Measurements from ENCODE around the gene RNASE7.

Gene RNASE7

DNA sequence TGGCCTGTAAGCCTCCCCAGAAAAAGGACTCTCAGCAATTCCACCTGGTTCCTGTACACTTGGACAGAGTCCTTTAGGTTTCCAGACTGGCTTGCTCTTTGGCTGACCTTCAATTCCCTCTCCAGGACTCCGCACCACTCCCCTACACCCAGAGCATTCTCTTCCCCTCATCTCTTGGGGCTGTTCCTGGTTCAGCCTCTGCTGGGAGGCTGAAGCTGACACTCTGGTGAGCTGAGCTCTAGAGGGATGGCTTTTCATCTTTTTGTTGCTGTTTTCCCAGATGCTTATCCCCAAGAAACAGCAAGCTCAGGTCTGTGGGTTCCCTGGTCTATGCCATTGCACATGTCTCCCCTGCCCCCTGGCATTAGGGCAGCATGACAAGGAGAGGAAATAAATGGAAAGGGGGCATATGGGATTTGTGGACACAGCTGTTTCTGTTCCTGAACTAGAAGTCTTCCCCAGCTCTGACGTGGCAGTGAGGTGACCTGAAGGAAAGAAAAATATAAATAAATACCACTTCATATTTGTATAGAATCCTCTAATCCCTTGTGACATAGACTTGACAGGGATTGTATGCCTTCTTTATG, 1.3 kb downstream of the RNASE7 start:
- DNase-seq (ENCODE audit: low read depth): no peak

- no peak for DNase-seq (ENCODE audit: low read depth)
These were observed 1.9 kb downstream of the RNASE7 start for GRCh38 chr14:21043974-21044618.

- no peak for DNase-seq (ENCODE audit: low read depth)
These were observed 5.2 kb downstream of the RNASE7 start for GRCh38 chr14:21047378-21047781.

DNA sequence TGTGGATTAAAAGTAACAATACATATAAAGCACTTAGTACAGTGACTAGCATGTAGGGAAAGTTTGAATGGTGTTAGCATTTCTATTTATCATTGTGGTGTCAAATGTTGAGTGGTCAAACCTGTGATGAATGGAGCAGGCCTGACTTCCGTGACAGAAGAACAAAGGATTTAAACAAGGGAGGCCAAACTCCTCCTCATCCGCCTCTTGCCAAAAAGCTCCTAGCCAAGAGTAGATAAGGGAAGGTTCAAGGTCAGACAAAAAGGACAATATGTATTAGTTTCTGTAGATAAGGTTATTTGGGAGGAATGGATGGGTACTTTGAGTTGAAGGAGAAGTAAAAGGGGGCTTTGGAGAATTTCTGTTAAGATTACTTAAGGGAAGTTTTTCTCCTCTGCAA, 6.5 kb downstream of the RNASE7 start:
- DNase-seq (ENCODE audit: low read depth): no peak

GRCh38 chr14:21049271-21049673, 7.1 kb downstream of the RNASE7 start:
- DNase-seq (ENCODE audit: low read depth): no peak

GRCh38 chr14:21050597-21050996, 8.4 kb downstream of the RNASE7 start:
- DNase-seq (ENCODE audit: low read depth): no peak

GRCh38 chr14:21053184-21054122, 11.3 kb downstream of the RNASE7 start:
- no peak for DNase-seq (ENCODE audit: low read depth)

DNA sequence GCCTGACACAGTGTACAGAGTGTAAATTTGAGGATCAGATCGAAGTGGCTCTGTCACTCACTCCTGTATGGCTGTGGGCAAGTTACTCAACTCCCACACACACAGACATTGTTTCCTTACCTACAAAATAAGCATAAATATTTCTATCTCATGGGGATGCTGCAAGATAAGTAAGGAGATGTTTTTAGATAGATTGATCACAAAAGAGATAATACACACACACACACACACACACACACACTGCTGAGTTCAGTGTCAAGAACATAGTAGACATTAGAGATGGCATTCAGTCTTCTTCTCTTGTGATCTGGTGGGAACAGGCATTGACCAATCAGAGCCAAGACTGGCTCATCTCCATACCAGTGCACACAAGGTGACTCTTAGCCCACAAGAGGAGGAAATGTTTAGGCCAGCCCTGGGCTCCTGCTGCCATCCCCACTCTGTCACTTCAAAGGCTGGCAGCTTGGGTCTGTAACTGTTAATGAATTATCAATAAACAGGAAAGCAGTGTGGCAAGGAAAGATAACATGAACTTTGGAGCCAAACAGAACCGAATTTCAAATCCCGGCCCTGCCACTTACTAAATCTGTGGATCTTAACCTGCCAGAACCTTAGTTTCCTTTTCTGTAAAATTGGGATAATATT, 12.1 kb downstream of the RNASE7 start:
- DNase-seq (ENCODE audit: low read depth): no peak

DNA sequence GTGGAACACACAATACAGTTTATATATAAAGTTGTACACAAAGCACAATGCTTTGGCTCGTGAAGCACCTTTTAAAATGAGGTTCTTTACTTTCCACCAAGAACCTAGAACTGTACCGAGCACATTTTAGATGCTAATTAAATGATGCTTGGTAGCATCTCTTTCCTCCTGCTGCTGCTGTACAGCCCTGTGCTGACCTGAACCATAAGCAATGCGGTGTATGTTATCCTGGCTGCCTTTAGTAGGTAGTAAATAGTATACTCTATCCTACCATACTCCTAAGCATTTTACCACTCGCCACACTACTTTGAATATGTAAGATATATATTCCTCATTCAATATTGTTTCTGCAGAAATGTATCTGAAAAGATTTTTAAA, 12.6 kb downstream of the RNASE7 start:
- DNase-seq (ENCODE audit: low read depth): no peak

GRCh38 chr14:21055432-21056117, 13.4 kb downstream of the RNASE7 start:
- no peak for DNase-seq (ENCODE audit: low read depth)

GRCh38 chr14:21056520-21057163, 14.5 kb downstream of the RNASE7 start:
- DNase-seq (ENCODE audit: low read depth): no peak

- DNase-seq (ENCODE audit: low read depth): no peak
These were observed 15.9 kb downstream of the RNASE7 start, which contains the start of gene RNASE8 for GRCh38 chr14:21057803-21058675. Gene RNASE8 (plus strand): TSS chr14:21057822. CDS start chr14:21057893, 71 bp downstream.

- no peak for DNase-seq (ENCODE audit: low read depth)
These were observed 16.7 kb downstream of the RNASE7 start for GRCh38 chr14:21058903-21059302.

- DNase-seq (ENCODE audit: low read depth): no peak
These were observed 17.9 kb downstream of the RNASE7 start for GRCh38 chr14:21059842-21060613.

- DNase-seq (ENCODE audit: low read depth): no peak
These were observed 18.6 kb downstream of the RNASE7 start for GRCh38 chr14:21060614-21061346.

- DNase-seq (ENCODE audit: low read depth): no peak
These were observed 19.1 kb downstream of the RNASE7 start for GRCh38 chr14:21061347-21061668.

DNA sequence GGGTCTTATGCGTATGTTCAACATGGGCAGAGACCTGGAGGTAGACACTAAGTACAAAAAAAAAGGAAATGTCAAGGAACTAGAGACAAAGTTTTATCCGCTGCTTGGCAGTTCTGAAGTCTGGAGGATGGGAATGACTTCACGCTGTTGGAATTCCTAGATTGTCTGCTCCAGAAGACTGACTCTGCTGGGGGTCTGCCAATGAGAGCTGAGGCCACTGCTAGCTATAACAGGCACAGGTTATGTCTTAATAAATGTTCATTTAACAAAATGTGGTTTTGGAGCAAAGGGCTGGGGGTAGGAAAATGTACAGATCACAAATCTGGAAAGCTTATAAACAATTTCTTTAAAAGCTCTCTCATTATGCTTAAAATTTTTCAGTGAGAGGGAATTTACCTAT, 21.3 kb downstream of the RNASE7 start:
- DNase-seq (ENCODE audit: low read depth): no peak

- DNase-seq (ENCODE audit: low read depth): no peak
These were observed 24.8 kb downstream of the RNASE7 start for GRCh38 chr14:21066882-21067502.
